ENCODE data around the gene CADPS.

DNA sequence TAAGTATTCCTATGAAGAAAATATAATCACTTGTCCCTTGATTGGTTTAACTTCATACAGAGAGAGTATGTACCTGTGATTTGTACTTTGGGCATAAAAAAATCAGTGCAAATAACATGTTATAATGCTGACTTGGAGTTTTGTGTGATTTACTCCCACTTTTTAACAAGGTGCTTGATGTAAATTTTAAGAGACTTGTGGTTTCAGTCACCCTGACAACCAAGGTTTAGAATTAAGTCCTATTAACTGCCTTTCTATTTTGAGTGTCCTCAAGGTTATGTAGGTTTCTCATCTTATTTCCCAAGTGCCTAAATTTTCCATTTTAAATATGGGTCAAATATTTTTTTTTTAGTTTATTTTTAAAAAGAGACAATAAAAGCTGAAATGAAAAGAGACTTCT is 244.6 kb downstream of the CADPS start:
- TF ChIP-seq, protein P1, sequence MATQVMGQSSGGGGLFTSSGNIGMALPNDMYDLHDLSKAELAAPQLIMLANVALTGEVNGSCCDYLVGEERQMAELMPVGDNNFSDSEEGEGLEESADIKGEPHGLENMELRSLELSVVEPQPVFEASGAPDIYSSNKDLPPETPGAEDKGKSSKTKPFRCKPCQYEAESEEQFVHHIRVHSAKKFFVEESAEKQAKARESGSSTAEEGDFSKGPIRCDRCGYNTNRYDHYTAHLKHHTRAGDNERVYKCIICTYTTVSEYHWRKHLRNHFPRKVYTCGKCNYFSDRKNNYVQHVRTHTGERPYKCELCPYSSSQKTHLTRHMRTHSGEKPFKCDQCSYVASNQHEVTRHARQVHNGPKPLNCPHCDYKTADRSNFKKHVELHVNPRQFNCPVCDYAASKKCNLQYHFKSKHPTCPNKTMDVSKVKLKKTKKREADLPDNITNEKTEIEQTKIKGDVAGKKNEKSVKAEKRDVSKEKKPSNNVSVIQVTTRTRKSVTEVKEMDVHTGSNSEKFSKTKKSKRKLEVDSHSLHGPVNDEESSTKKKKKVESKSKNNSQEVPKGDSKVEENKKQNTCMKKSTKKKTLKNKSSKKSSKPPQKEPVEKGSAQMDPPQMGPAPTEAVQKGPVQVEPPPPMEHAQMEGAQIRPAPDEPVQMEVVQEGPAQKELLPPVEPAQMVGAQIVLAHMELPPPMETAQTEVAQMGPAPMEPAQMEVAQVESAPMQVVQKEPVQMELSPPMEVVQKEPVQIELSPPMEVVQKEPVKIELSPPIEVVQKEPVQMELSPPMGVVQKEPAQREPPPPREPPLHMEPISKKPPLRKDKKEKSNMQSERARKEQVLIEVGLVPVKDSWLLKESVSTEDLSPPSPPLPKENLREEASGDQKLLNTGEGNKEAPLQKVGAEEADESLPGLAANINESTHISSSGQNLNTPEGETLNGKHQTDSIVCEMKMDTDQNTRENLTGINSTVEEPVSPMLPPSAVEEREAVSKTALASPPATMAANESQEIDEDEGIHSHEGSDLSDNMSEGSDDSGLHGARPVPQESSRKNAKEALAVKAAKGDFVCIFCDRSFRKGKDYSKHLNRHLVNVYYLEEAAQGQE (IDR thresholded peaks at IDR 0.05; ENCODE audit: borderline replicate concordance), result no peak
- TF ChIP-seq EP300 (conservative IDR thresholded peaks at IDR 0.05; ENCODE audit: poor library complexity, severe bottlenecking), result no peak
- TF ChIP-seq, protein P2, sequence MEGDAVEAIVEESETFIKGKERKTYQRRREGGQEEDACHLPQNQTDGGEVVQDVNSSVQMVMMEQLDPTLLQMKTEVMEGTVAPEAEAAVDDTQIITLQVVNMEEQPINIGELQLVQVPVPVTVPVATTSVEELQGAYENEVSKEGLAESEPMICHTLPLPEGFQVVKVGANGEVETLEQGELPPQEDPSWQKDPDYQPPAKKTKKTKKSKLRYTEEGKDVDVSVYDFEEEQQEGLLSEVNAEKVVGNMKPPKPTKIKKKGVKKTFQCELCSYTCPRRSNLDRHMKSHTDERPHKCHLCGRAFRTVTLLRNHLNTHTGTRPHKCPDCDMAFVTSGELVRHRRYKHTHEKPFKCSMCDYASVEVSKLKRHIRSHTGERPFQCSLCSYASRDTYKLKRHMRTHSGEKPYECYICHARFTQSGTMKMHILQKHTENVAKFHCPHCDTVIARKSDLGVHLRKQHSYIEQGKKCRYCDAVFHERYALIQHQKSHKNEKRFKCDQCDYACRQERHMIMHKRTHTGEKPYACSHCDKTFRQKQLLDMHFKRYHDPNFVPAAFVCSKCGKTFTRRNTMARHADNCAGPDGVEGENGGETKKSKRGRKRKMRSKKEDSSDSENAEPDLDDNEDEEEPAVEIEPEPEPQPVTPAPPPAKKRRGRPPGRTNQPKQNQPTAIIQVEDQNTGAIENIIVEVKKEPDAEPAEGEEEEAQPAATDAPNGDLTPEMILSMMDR (IDR thresholded peaks at IDR 0.05; ENCODE audit: poor library complexity, severe bottlenecking), result no peak

Data from neural cell (in vitro differentiated cells).